ENCODE measurements around the gene OGFOD2.

OGFOD2 gene

GRCh38 chr12:122951406-122951805, 23.6 kb upstream of the OGFOD2 start:
- TF ChIP-seq, protein P1, sequence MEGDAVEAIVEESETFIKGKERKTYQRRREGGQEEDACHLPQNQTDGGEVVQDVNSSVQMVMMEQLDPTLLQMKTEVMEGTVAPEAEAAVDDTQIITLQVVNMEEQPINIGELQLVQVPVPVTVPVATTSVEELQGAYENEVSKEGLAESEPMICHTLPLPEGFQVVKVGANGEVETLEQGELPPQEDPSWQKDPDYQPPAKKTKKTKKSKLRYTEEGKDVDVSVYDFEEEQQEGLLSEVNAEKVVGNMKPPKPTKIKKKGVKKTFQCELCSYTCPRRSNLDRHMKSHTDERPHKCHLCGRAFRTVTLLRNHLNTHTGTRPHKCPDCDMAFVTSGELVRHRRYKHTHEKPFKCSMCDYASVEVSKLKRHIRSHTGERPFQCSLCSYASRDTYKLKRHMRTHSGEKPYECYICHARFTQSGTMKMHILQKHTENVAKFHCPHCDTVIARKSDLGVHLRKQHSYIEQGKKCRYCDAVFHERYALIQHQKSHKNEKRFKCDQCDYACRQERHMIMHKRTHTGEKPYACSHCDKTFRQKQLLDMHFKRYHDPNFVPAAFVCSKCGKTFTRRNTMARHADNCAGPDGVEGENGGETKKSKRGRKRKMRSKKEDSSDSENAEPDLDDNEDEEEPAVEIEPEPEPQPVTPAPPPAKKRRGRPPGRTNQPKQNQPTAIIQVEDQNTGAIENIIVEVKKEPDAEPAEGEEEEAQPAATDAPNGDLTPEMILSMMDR (IDR thresholded peaks at IDR 0.05) = no peak
- Histone ChIP-seq H3K4me3 (no peak overlapping the region), H3K27ac (no peak overlapping the region)
- DNase-seq (ENCODE audit: low spot score) = no peak

DNA sequence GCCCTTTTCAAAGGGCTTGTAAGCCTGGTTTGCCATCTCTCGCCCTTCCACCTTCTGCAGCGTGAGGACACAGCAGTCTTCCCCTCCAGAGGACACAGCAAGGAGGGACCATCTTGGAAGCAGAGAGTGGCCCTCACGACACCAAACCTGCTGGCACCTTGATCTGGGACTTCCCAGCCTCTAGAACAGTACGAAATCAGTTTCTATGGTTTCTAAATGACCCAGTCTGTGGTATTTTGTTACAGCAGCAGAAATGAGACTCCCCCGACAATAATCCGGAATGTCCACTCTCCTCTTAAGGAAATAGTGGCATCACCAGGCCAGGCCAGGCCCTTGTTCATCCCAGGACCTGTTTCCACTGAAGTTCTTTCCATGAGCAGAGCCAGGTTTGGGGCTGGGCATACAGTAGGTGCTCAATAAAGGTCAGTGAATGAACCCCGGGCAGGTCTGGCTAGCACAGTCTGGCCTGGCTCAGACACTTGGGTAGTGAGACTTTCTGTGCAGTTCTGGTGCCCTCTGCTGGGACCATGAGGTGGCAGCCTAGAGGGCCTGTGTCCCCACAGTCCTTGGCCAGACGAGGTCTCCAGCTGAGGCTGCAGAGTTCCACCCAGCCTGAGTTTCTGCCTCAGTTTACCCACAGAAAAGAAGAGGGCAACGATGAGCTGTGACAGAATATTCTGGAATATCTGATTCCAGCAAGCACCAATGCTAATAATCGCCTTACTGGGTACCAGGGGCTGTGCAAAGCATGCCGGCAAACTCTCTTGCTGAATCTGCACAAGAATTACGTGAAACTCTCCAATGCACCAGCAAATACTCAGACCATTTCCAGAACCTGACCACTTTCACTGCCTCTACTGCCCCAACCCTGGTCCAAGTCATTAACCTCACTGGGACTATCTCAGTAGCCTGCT, 22.8 kb upstream of the OGFOD2 start:
- TF ChIP-seq, protein P1 (IDR thresholded peaks at IDR 0.05) = peak; percentile 63
- no peak overlapping the region for H3K27ac ChIP-seq
- no peak for DNase-seq (ENCODE audit: low spot score)

GRCh38 chr12:122955156-122955555, 19.9 kb upstream of the OGFOD2 start:
- Histone ChIP-seq H3K4me3 (no peak overlapping the region), H3K27ac (no peak overlapping the region)
- TF ChIP-seq, protein P1 (IDR thresholded peaks at IDR 0.05) = no peak
- DNase-seq (ENCODE audit: low spot score) = no peak

More for the DNA sequence above, 22.8 kb upstream of the OGFOD2 start:
- no peak overlapping the region for H3K4me3 ChIP-seq

DNA sequence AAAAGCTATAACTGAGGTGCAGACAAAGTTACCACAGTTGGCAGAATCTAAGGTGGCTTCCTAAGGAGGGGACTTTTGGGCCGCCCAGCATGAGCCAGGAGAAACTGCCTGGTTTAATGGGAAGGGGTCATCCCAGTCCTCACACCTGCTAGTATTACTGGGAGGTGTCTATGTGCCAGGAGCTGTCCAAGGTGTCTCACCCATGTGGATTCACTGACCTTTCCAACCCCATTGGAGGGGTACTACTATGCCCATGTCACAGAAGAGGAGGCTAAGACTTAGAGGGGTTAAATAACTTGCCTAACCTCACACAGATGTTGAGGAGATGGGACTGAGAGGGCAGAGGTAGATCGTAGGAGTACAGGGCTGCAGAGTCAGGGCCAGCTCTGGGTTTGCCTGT, 19.0 kb upstream of the OGFOD2 start:
- Histone ChIP-seq H3K27ac (no peak overlapping the region), H3K4me3 (no peak overlapping the region)
- no peak for DNase-seq (ENCODE audit: low spot score)
- TF ChIP-seq, protein P1 (IDR thresholded peaks at IDR 0.05) = no peak

GRCh38 chr12:122958198-122958888, 16.7 kb upstream of the OGFOD2 start:
- no peak overlapping the region for H3K4me3 ChIP-seq
- DNase-seq (ENCODE audit: low spot score) = no peak
- TF ChIP-seq, protein P1 (IDR thresholded peaks at IDR 0.05) = no peak
- H3K27ac ChIP-seq = no peak overlapping the region

- H3K27ac ChIP-seq = no peak overlapping the region
- no peak overlapping the region for H3K4me3 ChIP-seq
- TF ChIP-seq, protein P1 (IDR thresholded peaks at IDR 0.05) = no peak
- no peak for DNase-seq (ENCODE audit: low spot score)
Observed at GRCh38 chr12:122959566-122960192, 15.4 kb upstream of the OGFOD2 start.

All from coronary artery (tissue), 2 donors.